ENCODE results near the gene RBM47.

Gene RBM47

DNA sequence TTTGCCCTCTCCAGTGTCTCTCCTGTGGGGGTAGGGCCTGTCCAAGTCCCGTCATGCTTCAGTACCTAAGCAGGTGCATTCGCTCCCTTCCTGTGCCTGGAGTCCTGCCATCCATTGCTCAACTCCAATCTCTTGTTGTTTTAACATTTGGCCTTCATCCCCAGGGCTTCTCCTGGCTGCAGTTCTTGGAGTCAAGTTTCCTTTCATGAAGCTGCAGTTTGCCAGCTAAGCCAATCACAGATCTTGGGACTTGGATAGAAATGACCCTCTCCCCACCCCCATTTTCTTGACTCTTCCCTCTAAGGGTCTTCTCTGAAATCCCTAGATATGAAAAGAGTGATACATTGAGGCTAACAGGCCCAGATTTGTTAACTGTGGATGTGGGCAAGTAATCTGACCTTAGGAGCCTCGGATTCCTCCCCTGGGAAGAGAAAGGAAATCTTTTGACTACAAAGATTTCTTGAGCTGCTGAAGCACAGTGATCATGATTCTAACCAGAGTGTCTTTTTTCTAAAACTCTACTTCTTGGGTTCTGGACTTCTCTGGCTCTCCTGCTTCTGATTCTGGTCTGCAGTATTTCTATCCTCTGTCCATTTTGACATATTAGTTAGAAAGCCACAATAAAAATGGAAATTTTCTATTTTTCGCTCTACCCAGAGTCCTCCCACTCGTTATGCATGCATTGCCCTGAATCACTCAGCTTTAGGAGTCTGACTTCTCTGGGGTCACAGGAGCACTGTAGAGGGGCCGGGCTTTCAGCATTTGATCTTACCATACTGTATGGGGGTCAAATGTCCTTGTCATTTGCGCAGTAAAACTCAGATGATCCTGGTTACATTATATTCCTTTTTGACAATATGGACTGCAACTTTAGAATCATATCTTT, 233.5 kb downstream of the RBM47 start (continued):
- TF ChIP-seq ZNF223 (tag by site-specific recombination; IDR thresholded peaks at IDR 0.05) (no peak), ZNF629 (tag by site-specific recombination; IDR thresholded peaks at IDR 0.05) (0 out of 2 replicates have a peak, but pooled peaks have one; percentile 29), EGR2 (tag by site-specific recombination; IDR thresholded peaks at IDR 0.05; ENCODE audit: low read depth) (no peak), GLI4 (tag by site-specific recombination; IDR thresholded peaks at IDR 0.05) (no peak), ZNF16 (tag by site-specific recombination; IDR thresholded peaks at IDR 0.05; ENCODE audit: low read depth) (no peak), ZBTB21 (tag by site-specific recombination; IDR thresholded peaks at IDR 0.05) (0 out of 2 replicates have a peak, but pooled peaks have one; percentile 13), ZNF843 (tag by site-specific recombination; IDR thresholded peaks at IDR 0.05) (peak; percentile 82), SCRT1 (tag by site-specific recombination; IDR thresholded peaks at IDR 0.05; ENCODE audit: borderline replicate concordance) (no peak), ZIC2 (tag by site-specific recombination; IDR thresholded peaks at IDR 0.05) (peak; percentile 64), ZBTB48 (tag by site-specific recombination; IDR thresholded peaks at IDR 0.05) (peak; percentile 53; the same call in 1 of the 2 replicates), ZNF514 (tag by site-specific recombination; IDR thresholded peaks at IDR 0.05) (no peak), ZNF10 (tag by site-specific recombination; IDR thresholded peaks at IDR 0.05) (peak; percentile 95), ZNF596 (tag by site-specific recombination; IDR thresholded peaks at IDR 0.05) (no peak), ZNF138 (tag by site-specific recombination; IDR thresholded peaks at IDR 0.05; ENCODE audit: borderline replicate concordance) (no peak), ZNF549 (tag by site-specific recombination; IDR thresholded peaks at IDR 0.05) (no peak), ZNF221 (tag by site-specific recombination; IDR thresholded peaks at IDR 0.05; ENCODE audit: borderline replicate concordance) (no peak), ZNF155 (tag by site-specific recombination; IDR thresholded peaks at IDR 0.05) (no peak), ZFP3 (tag by site-specific recombination; IDR thresholded peaks at IDR 0.05; ENCODE audit: low read depth) (no peak), ZNF146 (tag by site-specific recombination; IDR thresholded peaks at IDR 0.05) (no peak), ZNF626 (tag by site-specific recombination; IDR thresholded peaks at IDR 0.05) (no peak), ZNF677 (tag by site-specific recombination; IDR thresholded peaks at IDR 0.05) (no peak)
- TF ChIP-seq, protein P1, sequence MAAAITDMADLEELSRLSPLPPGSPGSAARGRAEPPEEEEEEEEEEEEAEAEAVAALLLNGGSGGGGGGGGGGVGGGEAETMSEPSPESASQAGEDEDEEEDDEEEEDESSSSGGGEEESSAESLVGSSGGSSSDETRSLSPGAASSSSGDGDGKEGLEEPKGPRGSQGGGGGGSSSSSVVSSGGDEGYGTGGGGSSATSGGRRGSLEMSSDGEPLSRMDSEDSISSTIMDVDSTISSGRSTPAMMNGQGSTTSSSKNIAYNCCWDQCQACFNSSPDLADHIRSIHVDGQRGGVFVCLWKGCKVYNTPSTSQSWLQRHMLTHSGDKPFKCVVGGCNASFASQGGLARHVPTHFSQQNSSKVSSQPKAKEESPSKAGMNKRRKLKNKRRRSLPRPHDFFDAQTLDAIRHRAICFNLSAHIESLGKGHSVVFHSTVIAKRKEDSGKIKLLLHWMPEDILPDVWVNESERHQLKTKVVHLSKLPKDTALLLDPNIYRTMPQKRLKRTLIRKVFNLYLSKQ (tag by site-specific recombination; IDR thresholded peaks at IDR 0.05; ENCODE audit: borderline replicate concordance), result no peak
- TF ChIP-seq, protein P2, sequence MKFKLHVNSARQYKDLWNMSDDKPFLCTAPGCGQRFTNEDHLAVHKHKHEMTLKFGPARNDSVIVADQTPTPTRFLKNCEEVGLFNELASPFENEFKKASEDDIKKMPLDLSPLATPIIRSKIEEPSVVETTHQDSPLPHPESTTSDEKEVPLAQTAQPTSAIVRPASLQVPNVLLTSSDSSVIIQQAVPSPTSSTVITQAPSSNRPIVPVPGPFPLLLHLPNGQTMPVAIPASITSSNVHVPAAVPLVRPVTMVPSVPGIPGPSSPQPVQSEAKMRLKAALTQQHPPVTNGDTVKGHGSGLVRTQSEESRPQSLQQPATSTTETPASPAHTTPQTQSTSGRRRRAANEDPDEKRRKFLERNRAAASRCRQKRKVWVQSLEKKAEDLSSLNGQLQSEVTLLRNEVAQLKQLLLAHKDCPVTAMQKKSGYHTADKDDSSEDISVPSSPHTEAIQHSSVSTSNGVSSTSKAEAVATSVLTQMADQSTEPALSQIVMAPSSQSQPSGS (tag by site-specific recombination; IDR thresholded peaks at IDR 0.05; ENCODE audit: low read depth), result no peak
- TF ChIP-seq, protein P3, sequence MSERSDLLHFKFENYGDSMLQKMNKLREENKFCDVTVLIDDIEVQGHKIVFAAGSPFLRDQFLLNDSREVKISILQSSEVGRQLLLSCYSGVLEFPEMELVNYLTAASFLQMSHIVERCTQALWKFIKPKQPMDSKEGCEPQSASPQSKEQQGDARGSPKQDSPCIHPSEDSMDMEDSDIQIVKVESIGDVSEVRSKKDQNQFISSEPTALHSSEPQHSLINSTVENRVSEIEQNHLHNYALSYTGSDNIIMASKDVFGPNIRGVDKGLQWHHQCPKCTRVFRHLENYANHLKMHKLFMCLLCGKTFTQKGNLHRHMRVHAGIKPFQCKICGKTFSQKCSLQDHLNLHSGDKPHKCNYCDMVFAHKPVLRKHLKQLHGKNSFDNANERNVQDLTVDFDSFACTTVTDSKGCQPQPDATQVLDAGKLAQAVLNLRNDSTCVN (tag by site-specific recombination; optimal IDR thresholded peaks at IDR 0.05), result no peak
- TF ChIP-seq, protein P4, sequence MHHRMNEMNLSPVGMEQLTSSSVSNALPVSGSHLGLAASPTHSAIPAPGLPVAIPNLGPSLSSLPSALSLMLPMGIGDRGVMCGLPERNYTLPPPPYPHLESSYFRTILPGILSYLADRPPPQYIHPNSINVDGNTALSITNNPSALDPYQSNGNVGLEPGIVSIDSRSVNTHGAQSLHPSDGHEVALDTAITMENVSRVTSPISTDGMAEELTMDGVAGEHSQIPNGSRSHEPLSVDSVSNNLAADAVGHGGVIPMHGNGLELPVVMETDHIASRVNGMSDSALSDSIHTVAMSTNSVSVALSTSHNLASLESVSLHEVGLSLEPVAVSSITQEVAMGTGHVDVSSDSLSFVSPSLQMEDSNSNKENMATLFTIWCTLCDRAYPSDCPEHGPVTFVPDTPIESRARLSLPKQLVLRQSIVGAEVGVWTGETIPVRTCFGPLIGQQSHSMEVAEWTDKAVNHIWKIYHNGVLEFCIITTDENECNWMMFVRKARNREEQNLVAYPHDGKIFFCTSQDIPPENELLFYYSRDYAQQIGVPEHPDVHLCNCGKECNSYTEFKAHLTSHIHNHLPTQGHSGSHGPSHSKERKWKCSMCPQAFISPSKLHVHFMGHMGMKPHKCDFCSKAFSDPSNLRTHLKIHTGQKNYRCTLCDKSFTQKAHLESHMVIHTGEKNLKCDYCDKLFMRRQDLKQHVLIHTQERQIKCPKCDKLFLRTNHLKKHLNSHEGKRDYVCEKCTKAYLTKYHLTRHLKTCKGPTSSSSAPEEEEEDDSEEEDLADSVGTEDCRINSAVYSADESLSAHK (tag by site-specific recombination; IDR thresholded peaks at IDR 0.05), result no peak
- TF ChIP-seq, protein P5, sequence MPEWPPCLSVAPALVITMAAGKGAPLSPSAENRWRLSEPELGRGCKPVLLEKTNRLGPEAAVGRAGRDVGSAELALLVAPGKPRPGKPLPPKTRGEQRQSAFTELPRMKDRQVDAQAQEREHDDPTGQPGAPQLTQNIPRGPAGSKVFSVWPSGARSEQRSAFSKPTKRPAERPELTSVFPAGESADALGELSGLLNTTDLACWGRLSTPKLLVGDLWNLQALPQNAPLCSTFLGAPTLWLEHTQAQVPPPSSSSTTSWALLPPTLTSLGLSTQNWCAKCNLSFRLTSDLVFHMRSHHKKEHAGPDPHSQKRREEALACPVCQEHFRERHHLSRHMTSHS (tag by site-specific recombination; IDR thresholded peaks at IDR 0.05), result no peak
- TF ChIP-seq, protein P6, sequence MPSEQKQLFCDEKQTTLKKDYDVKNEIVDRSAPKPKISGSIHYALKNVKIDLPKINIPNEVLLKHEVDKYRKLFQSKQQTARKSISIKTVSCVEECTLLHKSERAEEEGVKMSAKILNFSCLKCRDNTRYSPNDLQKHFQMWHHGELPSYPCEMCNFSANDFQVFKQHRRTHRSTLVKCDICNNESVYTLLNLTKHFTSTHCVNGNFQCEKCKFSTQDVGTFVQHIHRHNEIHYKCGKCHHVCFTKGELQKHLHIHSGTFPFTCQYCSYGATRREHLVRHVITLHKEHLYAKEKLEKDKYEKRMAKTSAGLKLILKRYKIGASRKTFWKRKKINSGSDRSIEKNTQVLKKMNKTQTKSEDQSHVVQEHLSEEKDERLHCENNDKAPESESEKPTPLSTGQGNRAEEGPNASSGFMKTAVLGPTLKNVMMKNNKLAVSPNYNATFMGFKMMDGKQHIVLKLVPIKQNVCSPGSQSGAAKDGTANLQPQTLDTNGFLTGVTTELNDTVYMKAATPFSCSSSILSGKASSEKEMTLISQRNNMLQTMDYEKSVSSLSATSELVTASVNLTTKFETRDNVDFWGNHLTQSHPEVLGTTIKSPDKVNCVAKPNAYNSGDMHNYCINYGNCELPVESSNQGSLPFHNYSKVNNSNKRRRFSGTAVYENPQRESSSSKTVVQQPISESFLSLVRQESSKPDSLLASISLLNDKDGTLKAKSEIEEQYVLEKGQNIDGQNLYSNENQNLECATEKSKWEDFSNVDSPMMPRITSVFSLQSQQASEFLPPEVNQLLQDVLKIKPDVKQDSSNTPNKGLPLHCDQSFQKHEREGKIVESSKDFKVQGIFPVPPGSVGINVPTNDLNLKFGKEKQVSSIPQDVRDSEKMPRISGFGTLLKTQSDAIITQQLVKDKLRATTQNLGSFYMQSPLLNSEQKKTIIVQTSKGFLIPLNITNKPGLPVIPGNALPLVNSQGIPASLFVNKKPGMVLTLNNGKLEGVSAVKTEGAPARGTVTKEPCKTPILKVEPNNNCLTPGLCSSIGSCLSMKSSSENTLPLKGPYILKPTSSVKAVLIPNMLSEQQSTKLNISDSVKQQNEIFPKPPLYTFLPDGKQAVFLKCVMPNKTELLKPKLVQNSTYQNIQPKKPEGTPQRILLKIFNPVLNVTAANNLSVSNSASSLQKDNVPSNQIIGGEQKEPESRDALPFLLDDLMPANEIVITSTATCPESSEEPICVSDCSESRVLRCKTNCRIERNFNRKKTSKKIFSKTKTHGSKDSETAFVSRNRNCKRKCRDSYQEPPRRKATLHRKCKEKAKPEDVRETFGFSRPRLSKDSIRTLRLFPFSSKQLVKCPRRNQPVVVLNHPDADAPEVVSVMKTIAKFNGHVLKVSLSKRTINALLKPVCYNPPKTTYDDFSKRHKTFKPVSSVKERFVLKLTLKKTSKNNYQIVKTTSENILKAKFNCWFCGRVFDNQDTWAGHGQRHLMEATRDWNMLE (tag by site-specific recombination; conservative IDR thresholded peaks at IDR 0.05; ENCODE audit: low read depth), result no peak
